SU-DHL-6 (cell line): ENCODE data around the gene MAP2K5.

Experiments
- H2AFZ ChIP-seq: fragments of 200-600 bp; sonication (generic); 2 replicates; pipeline ENCODE4 v1.6.1; 2014; ENCODE audit warnings: low read depth, mild to moderate bottlenecking, moderate library complexity, mixed read lengths, antibody characterized with exemption, low read length; ENCODE audit not compliant: severe bottlenecking
- H3F3A ChIP-seq: fragments of 200-600 bp; shearing (Covaris generic); 2 replicates; pipeline ENCODE4 v1.6.0; 2016; ENCODE audit warnings: antibody characterized with exemption, mild to moderate bottlenecking; ENCODE audit not compliant: insufficient read depth
- H3K27ac ChIP-seq: fragments of 200-600 bp; sonication (generic); 2 replicates; pipeline ENCODE4 v1.5.1; 2016; ENCODE audit warnings: low read depth, mild to moderate bottlenecking, low read length, moderate library complexity, mixed read lengths
- H3K27me3 ChIP-seq: fragments of 200-600 bp; sonication (generic), shearing (Covaris generic); 2 replicates; pipeline ENCODE4 v1.6.0; 2014; ENCODE audit warnings: mild to moderate bottlenecking, low read length
- H3K36me3 ChIP-seq: fragments of 200-600 bp; sonication (generic); 2 replicates; pipeline ENCODE4 v1.6.1; 2014; ENCODE audit warnings: mild to moderate bottlenecking, low read length, mixed read lengths
- H3K4me2 ChIP-seq: fragments of 300-600, 200-600 bp; shearing (Covaris generic), sonication (generic); 2 replicates; pipeline ENCODE4 v1.6.0; 2014; ENCODE audit warnings: low read length, low read depth, mild to moderate bottlenecking; ENCODE audit not compliant: poor library complexity, severe bottlenecking
- H3K4me3 ChIP-seq: fragments of 200-600 bp; sonication (generic); 2 replicates; pipeline ENCODE4 v1.5.1; 2014; ENCODE audit warnings: antibody characterized with exemption, low read length, mild to moderate bottlenecking, mixed read lengths; ENCODE audit not compliant: insufficient read depth, poor library complexity, severe bottlenecking
- H3K79me2 ChIP-seq: fragments of 200-600 bp; sonication (generic); 2 replicates; pipeline ENCODE4 v1.6.1; 2014; ENCODE audit warnings: mild to moderate bottlenecking, low read length, moderate library complexity; ENCODE audit not compliant: insufficient read depth
- H3K9ac ChIP-seq: fragments of 200-600 bp; sonication (generic); 2 replicates; pipeline ENCODE4 v1.7.0; 2014; ENCODE audit warnings: mild to moderate bottlenecking, low read length
- H3K9me2 ChIP-seq: fragments of 200-600 bp; sonication (generic); replicated peaks from 2 replicates; pipeline ENCODE4 v1.6.1; 2014; ENCODE audit warnings: low read length; ENCODE audit not compliant: insufficient read depth
- H3K9me3 ChIP-seq: fragments of 200-600 bp; sonication (generic); 2 replicates; pipeline ENCODE4 v1.6.1; 2014; ENCODE audit warnings: low read length, mixed read lengths; ENCODE audit not compliant: insufficient read depth
- H4K20me1 ChIP-seq: fragments of 200-600 bp; sonication (generic); 2 replicates; pipeline ENCODE4 v1.6.1; 2014; ENCODE audit warnings: low read depth, mild to moderate bottlenecking, antibody characterized with exemption, low read length, moderate library complexity, mixed read lengths
- CTCF ChIP-seq: fragments of 200-600 bp; sonication (generic); IDR thresholded peaks from one replicate; pipeline ENCODE4 v1.5.1; 2017; ENCODE audit warnings: antibody characterized with exemption, mild to moderate bottlenecking, low read length, moderate library complexity; ENCODE audit not compliant: insufficient read depth, poor library complexity, severe bottlenecking
- EZH2phosphoT487 ChIP-seq: fragments of 200-600 bp; sonication (generic), shearing (Covaris generic); conservative IDR thresholded peaks from 2 replicates; pipeline ENCODE4 v1.6.1; 2018; ENCODE audit warnings: mild to moderate bottlenecking, antibody characterized with exemption, low read length, moderate library complexity, mixed read lengths

Gene MAP2K5

GRCh38 chr15:67735896-67736295 is 193.4 kb downstream of the MAP2K5 start:
- Histone ChIP-seq H3K4me2 (no peak overlapping the region), H4K20me1 (no peaks in the 10 kb centered on the region), H3K79me2 (no peaks in the 10 kb centered on the region), H3K27ac (no peak overlapping the region), H2AFZ (no peak overlapping the region), H3K4me3 (no peak overlapping the region), H3K9ac (no peak overlapping the region), H3K9me2 (no peaks in the 10 kb centered on the region), H3K36me3 (no peaks in the 10 kb centered on the region), H3K27me3 (no peaks in the 10 kb centered on the region), H3K9me3 (no peaks in the 10 kb centered on the region), H3F3A (no peaks in the 10 kb centered on the region)
- no peak for TF ChIP-seq CTCF
- no peak for TF ChIP-seq EZH2phosphoT487

- TF ChIP-seq CTCF = no peak
- TF ChIP-seq EZH2phosphoT487 = no peak
- H4K20me1 ChIP-seq = no peaks in the 10 kb centered on the region
Measured at GRCh38 chr15:67736810-67737209, 194.3 kb downstream of the MAP2K5 start.

GRCh38 chr15:67738056-67738455 is 195.6 kb downstream of the MAP2K5 start:
- H4K20me1 ChIP-seq = no peaks in the 10 kb centered on the region
- H3K9me2 ChIP-seq = no peaks in the 10 kb centered on the region
- no peaks in the 10 kb centered on the region for H3K27me3 ChIP-seq
- no peak overlapping the region for H3K27ac ChIP-seq
- no peak overlapping the region for H3K9ac ChIP-seq
- TF ChIP-seq CTCF (no peak), EZH2phosphoT487 (no peak)
- H2AFZ ChIP-seq = no peak overlapping the region
- H3K9me3 ChIP-seq = no peaks in the 10 kb centered on the region
- no peaks in the 10 kb centered on the region for H3K79me2 ChIP-seq
- no peaks in the 10 kb centered on the region for H3K36me3 ChIP-seq
- H3F3A ChIP-seq = no peaks in the 10 kb centered on the region
- H3K4me3 ChIP-seq = no peak overlapping the region
- H3K4me2 ChIP-seq = no peak overlapping the region

More at GRCh38 chr15:67736810-67737209, 194.3 kb downstream of the MAP2K5 start:
- Histone ChIP-seq H3K9ac (no peak overlapping the region), H3K9me3 (no peaks in the 10 kb centered on the region), H3K4me2 (no peak overlapping the region), H3K36me3 (no peaks in the 10 kb centered on the region), H3K9me2 (no peaks in the 10 kb centered on the region), H3F3A (no peaks in the 10 kb centered on the region), H3K4me3 (no peak overlapping the region), H3K27me3 (no peaks in the 10 kb centered on the region), H2AFZ (no peak overlapping the region), H3K79me2 (no peaks in the 10 kb centered on the region), H3K27ac (no peak overlapping the region)

- Histone ChIP-seq H3K27me3 (no peaks in the 10 kb centered on the region), H3K9ac (no peak overlapping the region), H3K4me2 (no peak overlapping the region), H3K27ac (no peak overlapping the region), H3K4me3 (no peak overlapping the region), H3K9me2 (no peaks in the 10 kb centered on the region), H3F3A (no peaks in the 10 kb centered on the region), H2AFZ (no peak overlapping the region), H3K9me3 (no peaks in the 10 kb centered on the region), H3K79me2 (no peaks in the 10 kb centered on the region), H4K20me1 (no peaks in the 10 kb centered on the region), H3K36me3 (no peaks in the 10 kb centered on the region)
- no peak for TF ChIP-seq EZH2phosphoT487
- no peak for TF ChIP-seq CTCF
Measured at GRCh38 chr15:67740405-67740804, 197.9 kb downstream of the MAP2K5 start.
